ENCODE results near the gene PBX1. TPM values are rescaled to one million over a fixed set of nuclear protein-coding genes. Genes with fewer than 3 reads are reported as not detected.

PBX1 gene
- total RNA-seq, 2 donors from 2014 or later = 59.9 to 79.2 TPM

- H3K36me3 Mint-ChIP-seq (ENCODE audit: low read depth) = no peaks in the 10 kb centered on the region
- TF ChIP-seq, protein P1, sequence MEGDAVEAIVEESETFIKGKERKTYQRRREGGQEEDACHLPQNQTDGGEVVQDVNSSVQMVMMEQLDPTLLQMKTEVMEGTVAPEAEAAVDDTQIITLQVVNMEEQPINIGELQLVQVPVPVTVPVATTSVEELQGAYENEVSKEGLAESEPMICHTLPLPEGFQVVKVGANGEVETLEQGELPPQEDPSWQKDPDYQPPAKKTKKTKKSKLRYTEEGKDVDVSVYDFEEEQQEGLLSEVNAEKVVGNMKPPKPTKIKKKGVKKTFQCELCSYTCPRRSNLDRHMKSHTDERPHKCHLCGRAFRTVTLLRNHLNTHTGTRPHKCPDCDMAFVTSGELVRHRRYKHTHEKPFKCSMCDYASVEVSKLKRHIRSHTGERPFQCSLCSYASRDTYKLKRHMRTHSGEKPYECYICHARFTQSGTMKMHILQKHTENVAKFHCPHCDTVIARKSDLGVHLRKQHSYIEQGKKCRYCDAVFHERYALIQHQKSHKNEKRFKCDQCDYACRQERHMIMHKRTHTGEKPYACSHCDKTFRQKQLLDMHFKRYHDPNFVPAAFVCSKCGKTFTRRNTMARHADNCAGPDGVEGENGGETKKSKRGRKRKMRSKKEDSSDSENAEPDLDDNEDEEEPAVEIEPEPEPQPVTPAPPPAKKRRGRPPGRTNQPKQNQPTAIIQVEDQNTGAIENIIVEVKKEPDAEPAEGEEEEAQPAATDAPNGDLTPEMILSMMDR (conservative IDR thresholded peaks at IDR 0.05) = no peak
- Histone ChIP-seq H3K27me3 (ENCODE audit: control insufficient read depth, insufficient read depth, low read length, poor library complexity, severe bottlenecking) (no peaks in the 10 kb centered on the region), H3K9me3 (ENCODE audit: control insufficient read depth, low read length) (no peaks in the 10 kb centered on the region), H3K27ac (ENCODE audit: low read depth, low read length) (no peak overlapping the region), H3K36me3 (ENCODE audit: control insufficient read depth, insufficient read depth, low read length) (no peaks in the 10 kb centered on the region), H3K4me1 (ENCODE audit: control insufficient read depth, insufficient read depth, low read length) (peaks cover 15% of the 10 kb centered on the region), H3K4me3 (ENCODE audit: low read length) (no peak overlapping the region), H3K9ac (ENCODE audit: extremely low read depth, low read length, poor library complexity, severe bottlenecking) (no peak overlapping the region)
- no peak for DNase-seq
- no peaks in the 10 kb centered on the region for H3K9me3 Mint-ChIP-seq
- peaks cover 54% of the 10 kb centered on the region for H3K4me1 Mint-ChIP-seq
- no peaks in the 10 kb centered on the region for H3K27me3 Mint-ChIP-seq (ENCODE audit: insufficient read depth)
- H3K4me3 Mint-ChIP-seq = no peak overlapping the region
- no peak overlapping the region for H3K27ac Mint-ChIP-seq
- WGBS, 2 experiments (ENCODE audit: insufficient coverage in 1 of 2, insufficient read length in 1 of 2) = 92 to 100% methylated on average over 5 to 10 of the region's 10 CpGs
Observed at GRCh38 chr1:164709541-164710278, 150.7 kb downstream of the PBX1 start.

GRCh38 chr1:164712131-164713036 is 153.4 kb downstream of the PBX1 start:
- Histone ChIP-seq H3K36me3 (ENCODE audit: control insufficient read depth, insufficient read depth, low read length) (no peaks in the 10 kb centered on the region), H3K9me3 (ENCODE audit: control insufficient read depth, low read length) (no peaks in the 10 kb centered on the region), H3K27me3 (ENCODE audit: control insufficient read depth, insufficient read depth, low read length, poor library complexity, severe bottlenecking) (no peaks in the 10 kb centered on the region), H3K4me3 (ENCODE audit: low read length) (no peak overlapping the region), H3K9ac (ENCODE audit: extremely low read depth, low read length, poor library complexity, severe bottlenecking) (no peak overlapping the region), H3K27ac (ENCODE audit: low read depth, low read length) (peak overlapping the region; percentile 69), H3K4me1 (ENCODE audit: control insufficient read depth, insufficient read depth, low read length) (peaks cover 13% of the 10 kb centered on the region)
- Mint-ChIP-seq H3K36me3 (ENCODE audit: low read depth) (no peaks in the 10 kb centered on the region), H3K9me3 (no peaks in the 10 kb centered on the region), H3K27me3 (ENCODE audit: insufficient read depth) (no peaks in the 10 kb centered on the region), H3K27ac (peak overlapping the region; percentile 77), H3K4me1 (peaks cover 48% of the 10 kb centered on the region), H3K4me3 (no peak overlapping the region)
- WGBS, 2 experiments (ENCODE audit: insufficient coverage in 1 of 2, insufficient read length in 1 of 2) = 78 to 85% methylated on average over 19 to 25 of the region's 25 CpGs
- TF ChIP-seq, protein P1 (conservative IDR thresholded peaks at IDR 0.05) = no peak
- DNase-seq = peak; percentile 65

DNA sequence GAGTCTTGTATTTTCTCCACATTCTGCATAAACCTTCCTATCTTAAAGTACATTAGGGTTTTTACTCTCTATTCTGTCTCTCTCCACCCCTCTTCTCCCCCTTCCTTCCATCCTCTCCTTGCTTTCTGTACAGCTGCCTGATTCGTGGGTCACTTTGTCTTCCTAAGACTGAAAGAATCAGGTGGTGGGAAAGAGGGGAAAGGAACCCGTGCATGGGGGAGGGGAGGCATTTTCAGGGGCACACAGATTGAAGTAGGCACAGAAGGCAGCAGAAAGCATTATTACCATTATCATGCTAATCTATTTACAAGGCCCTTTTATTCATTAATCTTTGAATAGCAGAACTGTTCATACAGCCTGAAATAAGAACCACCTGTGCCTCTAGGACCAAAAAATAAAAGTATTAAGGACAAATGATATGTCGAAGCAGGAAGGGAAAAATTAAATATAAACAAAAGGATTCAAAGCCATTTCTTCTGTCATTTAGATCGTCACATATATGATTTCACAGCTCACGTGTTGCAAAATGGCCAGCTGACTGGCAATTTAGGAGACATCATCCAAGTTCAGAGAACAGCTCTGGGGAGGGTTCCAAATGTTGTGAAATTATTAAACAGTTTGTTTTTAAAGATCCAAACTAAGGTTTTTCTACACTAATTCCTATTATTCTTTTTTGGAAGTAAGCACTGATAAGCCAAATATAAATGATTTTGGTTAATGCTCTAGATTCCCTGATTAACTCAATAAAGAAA is 154.6 kb downstream of the PBX1 start:
- Histone ChIP-seq H3K9ac (ENCODE audit: extremely low read depth, low read length, poor library complexity, severe bottlenecking) (no peak overlapping the region), H3K4me1 (ENCODE audit: control insufficient read depth, insufficient read depth, low read length) (peaks cover 7% of the 10 kb centered on the region), H3K27ac (ENCODE audit: low read depth, low read length) (peak overlapping the region; percentile 69), H3K4me3 (ENCODE audit: low read length) (no peak overlapping the region), H3K9me3 (ENCODE audit: control insufficient read depth, low read length) (no peaks in the 10 kb centered on the region), H3K36me3 (ENCODE audit: control insufficient read depth, insufficient read depth, low read length) (no peaks in the 10 kb centered on the region), H3K27me3 (ENCODE audit: control insufficient read depth, insufficient read depth, low read length, poor library complexity, severe bottlenecking) (no peaks in the 10 kb centered on the region)
- Mint-ChIP-seq H3K27ac (no peak overlapping the region), H3K27me3 (ENCODE audit: insufficient read depth) (no peaks in the 10 kb centered on the region), H3K4me3 (no peak overlapping the region), H3K36me3 (ENCODE audit: low read depth) (no peaks in the 10 kb centered on the region), H3K9me3 (no peaks in the 10 kb centered on the region), H3K4me1 (peaks cover 41% of the 10 kb centered on the region)
- WGBS, 2 experiments (ENCODE audit: insufficient coverage in 1 of 2, insufficient read length in 1 of 2) = 80 to 86% methylated on average over 1 to 5 of the region's 5 CpGs
- DNase-seq = no peak
- TF ChIP-seq, protein P1 (conservative IDR thresholded peaks at IDR 0.05) = no peak

Measured in endodermal cell (in vitro differentiated cells).